GM19463 (cell line): ENCODE results near the gene KCNIP4.

Experiments
- ATAC-seq: cut with Tn5 transposase; IDR thresholded peaks from one replicate; pipeline ENCODE4 v1.9.1; 2021; ENCODE audit warnings: mild to moderate bottlenecking, moderate library complexity; ENCODE audit not compliant: unreplicated experiment

KCNIP4 gene

DNA sequence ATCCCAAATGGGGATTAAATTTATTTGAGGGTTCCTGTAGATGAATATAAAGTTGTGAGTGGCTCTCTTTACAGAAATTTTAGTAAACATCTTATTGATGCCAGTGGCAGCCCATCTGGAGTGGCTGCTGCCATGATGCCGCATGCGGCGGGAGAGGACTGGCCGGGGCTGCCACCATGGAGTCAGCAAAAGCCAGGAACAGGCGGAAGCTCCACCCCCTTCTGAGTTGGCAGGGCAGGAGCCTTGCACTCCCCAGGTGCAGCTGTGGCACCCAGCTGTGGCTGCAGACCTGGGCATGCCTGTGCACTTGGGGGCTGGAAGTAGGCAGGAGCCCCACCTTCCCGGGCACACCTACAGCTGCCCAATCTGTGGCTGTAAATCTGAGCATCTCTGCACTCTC, 92.3 kb downstream of the KCNIP4 start:
- no peak for ATAC-seq

DNA sequence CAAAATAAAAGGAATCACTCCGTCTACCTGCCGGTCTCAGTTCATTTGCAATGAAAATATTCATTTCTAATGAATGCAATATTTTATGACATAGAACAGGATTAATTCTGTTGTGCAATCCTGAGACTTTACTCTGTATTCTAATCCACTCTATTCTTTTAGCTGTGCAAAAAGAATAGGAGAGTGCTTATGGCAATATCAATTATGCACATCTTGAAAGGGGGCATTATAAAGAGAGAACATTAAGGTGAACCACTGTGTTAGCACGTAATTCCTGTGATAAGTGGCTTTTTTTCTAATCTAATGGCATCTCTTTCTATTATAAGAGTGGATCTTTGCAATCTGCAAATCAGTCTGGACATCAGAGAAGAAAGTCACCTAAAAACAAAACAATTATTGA, 99.5 kb downstream of the KCNIP4 start:
- ATAC-seq: no peak

DNA sequence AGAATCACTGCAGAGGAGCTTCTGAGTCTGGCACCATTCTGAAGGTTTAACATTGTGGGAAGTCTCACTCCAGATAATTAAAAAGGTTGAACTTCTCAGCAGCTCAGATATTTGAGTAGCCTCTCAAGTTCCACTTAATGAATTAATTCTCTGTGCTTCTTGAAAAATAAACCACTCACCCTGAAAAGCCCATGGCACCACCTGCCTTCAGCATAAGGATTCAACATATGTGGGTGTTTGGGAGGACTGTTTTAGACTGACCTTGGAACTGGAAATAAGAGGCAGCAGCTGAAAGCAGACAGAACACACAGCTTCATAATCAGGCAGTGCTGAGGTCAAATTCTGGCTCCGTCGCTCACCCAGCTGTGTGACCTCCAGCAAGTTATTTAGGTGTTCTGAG, 100.6 kb downstream of the KCNIP4 start:
- ATAC-seq: no peak

DNA sequence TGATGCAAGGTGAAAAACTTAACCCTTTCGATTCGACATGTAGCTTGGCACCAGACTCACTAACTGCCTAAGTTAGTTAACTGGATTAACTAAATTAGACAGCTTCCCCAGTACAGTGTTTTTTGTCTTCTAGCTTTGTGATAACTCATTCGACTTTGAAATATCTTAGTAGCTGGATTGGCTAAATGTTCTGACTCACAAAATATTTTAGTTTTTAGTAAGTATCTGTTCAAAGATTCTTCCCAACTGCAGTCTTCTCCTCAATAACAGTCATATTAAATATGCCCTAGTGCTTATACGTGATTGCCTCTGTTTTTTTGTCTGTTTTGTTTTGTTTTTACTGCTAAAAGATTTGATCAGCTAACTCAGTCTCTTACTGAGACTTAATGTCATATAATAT, 102.9 kb downstream of the KCNIP4 start:
- ATAC-seq: no peak

DNA sequence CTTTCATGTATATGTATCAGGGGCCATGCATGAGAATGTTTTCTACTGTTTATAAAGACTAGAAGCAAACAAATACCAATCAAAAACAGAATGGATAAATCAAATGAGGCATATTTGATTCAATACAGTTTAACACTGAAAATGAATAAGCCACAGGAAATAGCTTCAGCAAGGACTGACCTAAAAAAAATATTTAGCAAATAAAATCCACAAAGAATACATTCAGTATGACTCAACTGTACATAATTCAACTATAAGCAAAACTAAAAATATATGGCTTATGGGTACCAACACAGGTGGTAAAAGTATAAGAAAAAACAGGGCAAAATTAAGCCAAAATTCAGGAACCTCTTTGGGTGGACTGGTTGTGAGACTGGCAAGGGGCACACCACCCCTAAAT, 112.9 kb downstream of the KCNIP4 start:
- no peak for ATAC-seq

DNA sequence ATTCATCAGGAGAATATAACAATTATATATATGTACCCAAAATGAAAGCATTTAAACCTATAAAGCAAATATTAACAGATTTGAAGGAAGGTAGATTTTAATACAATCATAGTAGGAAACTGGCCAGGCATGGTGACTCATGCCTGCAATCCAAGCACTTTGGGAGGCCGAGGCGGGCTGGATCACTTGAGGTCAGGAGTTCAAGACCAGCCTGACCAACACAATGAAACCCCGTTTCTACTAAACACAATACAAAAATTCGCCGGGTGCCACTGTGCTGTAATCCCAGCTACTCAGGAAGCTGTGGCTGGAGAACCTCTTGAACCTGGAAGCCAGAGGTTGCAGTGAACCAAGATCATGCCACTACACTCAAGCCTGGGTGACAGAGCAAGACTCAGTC, 118.3 kb downstream of the KCNIP4 start:
- no peak for ATAC-seq

DNA sequence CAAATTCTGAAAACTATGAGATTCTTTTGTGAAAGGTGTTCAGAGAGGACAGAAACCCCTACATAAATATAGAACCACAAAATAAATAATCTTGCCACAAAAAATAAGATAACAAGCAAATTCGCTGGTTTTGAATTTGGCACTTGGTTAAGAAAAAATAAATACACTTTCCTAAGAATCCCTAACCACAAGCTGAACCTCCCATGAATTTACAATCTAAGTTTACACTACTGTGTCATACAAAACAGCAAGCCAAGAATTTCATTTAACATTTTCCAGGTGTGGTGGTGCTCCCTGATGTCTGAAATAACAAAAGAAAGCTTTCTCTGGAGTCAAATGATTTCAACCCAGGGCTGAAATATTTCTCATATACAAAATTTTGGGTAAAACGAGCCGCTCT, 121.0 kb downstream of the KCNIP4 start:
- ATAC-seq: no peak

DNA sequence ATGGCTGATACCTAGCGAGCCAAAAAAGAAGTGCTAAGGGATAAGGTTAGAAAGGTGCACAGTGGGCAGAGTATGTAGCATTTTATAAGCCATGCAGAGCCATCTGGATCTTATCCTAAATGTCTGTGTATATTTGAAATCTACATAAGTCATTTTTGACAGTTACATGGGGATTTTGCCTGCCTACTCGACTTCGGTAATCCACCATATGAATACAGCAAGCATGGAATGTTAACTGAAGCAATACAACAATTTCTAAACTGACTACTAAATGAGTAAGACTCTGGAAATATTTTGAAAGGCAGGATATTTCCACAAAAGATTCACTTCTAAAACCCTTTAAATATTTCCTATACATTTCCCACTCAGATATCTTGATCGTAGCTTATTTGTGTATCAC, 122.5 kb downstream of the KCNIP4 start:
- no peak for ATAC-seq

DNA sequence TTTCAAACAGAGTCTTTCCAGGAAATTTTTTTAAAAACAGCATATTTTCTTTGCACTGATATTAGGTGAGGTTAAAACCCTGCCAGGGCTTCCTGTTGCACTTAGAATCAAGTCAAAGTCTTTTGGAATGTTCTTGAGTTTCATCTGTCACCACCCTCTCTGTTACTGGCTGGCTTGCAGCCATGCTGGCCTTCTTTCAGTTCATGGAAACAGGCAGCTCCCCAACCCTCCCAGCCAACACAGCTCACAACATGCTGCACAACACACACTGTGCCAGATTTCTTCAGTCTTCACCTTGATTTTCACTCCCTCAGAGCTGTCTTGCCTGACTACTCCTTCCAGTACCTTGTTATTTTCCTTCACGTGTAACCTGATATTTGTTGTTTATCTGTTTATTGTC, 129.5 kb downstream of the KCNIP4 start:
- ATAC-seq: no peak

DNA sequence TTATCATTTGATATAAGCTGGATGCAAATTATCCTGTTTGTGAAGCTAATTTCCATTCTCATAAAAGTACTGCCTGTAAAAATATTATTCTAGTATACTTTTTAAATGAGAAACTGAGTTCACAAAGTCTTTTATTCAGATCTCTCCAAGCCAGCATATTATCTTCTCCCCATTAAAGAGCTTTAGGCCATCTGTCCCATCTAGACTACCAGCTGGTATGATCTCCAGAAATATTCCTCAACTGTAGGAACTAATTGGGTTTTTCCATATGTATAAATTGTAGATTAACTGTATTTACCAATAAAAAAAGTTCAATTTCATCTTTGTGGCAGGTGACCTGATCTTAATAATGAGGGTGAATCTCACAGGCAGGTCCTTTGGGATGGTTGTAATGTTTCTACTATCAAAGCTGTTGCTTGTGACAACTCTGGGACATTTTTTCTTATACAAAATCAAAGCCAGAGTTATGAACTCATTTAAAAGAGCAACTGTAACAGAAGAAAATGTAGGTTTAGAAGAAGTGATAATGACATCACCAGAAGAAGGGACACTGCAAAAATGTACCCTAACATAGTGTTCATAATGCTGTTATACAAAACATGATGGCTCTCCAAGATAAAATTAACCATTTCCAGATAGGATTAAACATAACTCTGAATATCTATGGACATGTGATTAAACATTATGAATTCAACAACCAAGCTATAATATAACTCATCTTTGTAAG, 132.8 kb downstream of the KCNIP4 start:
- ATAC-seq: no peak

DNA sequence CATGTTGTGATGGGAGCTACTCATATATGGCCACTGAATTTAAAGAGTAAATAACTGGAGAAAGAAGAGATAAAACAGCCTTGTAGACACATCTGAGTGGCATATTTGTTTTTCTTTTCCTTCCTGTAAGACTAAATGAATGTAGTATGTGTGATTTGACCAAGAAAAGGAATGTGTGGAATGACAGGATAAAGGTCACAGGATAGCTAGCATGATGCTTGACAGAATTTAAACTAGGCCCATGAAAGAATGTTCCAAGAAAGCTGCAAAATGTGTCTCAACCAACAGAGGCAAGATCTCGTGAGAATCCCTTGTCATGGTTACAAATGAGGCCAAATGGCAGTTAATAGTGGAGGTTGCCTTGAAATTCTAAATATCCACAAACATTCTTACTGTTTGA, 137.0 kb downstream of the KCNIP4 start:
- ATAC-seq: no peak

DNA sequence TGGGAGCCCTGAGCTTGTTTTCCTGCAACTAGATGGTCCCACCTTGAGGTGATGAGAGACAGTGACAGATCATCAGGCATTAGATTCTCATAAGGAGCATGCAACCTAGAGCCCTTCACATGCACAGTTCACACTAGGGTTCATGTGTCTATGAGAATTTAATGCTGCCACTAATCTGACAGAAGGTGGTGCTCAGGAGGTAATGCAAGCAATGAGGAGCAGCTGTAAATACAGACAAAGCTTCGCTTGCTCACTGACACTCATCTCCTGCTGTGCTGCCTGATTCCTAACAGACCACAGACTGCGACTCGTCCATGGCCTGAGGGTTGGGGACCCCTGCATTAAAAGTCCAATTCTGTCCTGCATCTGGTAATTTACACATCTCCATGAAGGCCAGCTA, 141.6 kb downstream of the KCNIP4 start:
- ATAC-seq: no peak

DNA sequence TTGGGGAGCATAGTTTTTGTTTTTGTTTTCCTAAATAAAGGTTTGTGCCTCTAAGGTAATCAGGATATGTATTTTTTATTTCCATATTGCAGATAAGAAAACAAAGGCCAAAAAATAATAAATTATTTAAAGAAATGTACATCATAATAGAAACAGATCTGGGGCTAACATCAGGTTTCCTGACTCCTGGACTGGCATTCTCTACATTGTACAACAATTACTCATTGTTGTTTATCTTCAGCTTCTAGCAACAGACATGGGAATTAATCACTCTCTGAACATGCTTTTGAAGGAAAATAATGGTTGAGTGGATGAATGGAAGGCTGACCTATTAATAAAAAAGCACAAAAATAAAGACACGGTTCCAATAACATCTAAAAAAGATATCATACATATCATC, 146.2 kb downstream of the KCNIP4 start:
- ATAC-seq: no peak

DNA sequence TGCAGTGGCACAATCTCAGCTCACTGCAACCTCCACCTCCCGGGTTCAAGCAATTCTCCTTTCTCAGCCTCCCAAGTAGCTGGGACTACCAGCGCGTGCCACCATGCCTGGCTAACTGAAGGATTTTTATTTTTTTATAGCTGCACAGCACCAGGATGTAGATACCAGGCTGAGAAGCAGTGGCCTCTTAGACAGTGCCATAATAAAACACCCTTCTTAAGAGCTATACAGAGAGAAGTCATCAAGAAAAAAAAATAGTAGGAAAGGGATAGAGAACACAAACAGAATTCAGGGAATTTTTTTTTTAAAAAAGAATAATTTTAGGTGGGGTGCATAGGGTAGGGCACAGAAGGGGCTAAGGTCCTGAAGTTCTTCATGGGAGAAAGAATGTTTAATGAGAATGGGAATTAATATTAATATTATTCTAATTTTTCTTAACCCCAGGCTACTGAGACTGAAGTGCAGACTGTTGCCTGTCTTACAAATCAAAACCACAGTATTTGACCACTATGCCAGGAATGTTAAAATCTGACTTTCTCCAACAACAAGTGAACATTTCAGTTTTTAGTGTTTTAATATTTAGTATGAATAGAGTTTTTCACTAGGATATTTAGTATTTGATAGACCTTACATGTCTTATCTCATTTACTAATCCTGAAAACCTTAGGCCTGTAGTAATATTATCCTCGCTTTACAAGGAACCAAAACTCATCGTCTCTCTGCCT, 146.7 kb downstream of the KCNIP4 start:
- no peak for ATAC-seq

DNA sequence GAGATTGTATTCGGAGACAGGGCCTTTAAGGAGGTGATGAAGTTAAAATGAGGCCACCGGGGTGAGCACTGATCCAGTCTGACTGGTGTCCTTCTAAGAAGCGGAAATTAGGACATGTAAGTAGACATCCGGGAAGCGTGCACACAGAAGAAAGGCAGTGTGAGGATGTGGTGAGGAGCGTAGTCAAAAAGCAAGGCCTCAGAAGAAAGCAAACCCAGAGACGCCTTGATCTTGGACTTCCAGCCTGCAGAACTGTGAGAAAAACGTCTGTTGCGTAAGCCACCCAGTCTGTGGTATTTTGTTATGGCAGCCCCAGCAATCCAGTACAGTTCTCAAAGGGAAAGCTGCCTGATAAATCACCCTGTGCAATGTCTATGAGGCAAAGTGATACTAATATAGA, 153.5 kb downstream of the KCNIP4 start:
- no peak for ATAC-seq

DNA sequence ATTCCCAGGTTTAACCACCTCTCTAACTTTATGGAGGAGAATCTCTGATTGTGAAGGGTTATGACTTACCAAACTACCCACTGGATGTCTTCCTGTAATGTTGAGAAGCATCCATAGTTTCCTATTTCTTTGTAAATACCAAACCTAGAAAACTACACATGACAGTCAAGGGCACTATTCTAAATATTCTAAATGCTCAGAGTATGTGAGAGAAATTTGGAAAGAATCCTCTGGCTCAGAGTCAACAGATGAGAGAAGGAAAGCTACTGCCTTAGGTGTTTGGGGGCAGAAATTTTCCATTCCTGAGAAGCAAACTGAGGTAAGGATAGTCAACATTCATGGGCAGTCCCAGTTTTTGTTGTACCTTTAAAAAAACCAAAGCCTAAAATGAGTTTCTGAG, 155.8 kb downstream of the KCNIP4 start:
- ATAC-seq: no peak

DNA sequence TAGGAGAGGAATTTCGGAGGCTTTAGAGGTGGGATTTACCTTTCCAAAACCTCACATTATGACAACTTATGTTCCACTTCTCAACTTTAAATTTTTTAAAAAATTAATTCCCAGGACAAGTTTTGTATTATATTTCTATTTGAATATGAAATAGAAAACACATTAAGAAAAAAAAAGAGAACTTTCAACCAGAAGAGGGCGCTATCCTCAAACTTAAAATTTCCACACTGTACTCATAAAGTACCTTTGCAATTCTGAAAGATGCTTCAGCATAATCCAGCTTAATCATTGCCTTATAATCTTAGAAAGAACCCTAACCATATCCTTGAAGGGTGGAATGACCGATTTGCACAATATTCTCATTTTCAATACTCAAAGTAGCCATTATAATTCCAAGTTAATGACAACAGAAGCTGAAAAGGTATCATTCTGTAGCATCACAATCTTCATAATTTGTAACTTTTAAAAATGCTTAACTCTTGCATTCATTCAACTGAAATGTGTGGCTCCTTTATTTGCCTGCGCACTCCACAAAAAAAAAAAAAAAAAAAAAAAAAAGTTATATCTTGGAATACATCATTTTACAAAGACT, 158.0 kb downstream of the KCNIP4 start:
- no peak for ATAC-seq

DNA sequence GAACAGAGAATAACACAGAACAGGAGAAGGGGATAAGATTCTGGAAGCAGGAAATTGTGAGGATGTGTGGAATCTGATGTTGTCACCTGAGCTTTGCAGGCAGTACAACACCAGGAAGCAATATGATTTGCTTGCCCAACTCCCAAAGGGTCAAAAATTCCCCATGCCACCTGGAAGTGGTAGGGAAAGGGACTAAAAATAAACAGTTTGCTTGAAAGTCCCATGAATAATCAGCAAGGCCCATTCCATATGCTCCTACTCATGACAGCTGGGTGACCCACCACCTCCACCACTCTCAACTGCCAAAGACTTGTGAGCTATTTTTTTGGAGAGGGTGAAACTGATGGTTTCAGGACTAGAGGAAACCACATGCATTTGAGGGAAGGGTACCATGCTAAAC, 168.4 kb downstream of the KCNIP4 start:
- no peak for ATAC-seq

DNA sequence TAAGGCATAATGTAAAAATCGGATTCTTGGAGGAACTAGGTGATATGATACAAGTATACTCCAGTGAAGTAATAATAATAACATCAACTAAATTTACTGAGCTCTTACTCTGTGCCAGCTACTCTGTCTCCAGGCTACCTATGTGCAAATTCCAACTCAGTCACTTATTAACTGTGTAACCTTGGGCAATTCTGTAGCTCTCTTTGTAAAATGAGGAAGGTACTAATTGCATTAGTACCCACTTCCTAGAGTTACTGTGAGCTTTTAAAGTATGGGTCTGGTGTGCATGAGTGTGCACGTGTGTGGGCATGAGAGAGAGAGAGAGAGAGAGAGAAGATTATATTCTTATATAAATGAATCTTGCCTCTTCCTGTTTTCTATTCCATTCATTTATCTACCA, 169.9 kb downstream of the KCNIP4 start:
- no peak for ATAC-seq

DNA sequence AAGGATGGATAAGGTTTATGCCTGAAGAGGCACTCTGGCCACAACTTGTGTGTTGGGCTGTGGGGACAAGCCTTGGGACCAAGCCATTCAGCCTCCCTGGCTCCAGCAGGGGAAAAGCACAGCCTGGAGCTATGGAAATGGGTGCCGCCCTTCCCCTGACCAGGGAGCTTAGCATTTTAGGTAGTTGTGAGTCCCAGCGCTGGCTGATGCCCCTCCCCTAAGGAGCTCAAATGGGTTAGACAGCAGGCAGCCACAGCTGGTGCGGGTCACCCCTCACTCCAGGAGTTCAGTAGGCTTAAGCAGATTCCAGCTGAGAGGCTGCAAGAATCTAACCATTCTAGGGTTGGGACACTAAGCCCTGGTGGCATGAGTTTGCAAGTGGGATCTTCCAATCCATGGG, 172.9 kb downstream of the KCNIP4 start:
- ATAC-seq: no peak

DNA sequence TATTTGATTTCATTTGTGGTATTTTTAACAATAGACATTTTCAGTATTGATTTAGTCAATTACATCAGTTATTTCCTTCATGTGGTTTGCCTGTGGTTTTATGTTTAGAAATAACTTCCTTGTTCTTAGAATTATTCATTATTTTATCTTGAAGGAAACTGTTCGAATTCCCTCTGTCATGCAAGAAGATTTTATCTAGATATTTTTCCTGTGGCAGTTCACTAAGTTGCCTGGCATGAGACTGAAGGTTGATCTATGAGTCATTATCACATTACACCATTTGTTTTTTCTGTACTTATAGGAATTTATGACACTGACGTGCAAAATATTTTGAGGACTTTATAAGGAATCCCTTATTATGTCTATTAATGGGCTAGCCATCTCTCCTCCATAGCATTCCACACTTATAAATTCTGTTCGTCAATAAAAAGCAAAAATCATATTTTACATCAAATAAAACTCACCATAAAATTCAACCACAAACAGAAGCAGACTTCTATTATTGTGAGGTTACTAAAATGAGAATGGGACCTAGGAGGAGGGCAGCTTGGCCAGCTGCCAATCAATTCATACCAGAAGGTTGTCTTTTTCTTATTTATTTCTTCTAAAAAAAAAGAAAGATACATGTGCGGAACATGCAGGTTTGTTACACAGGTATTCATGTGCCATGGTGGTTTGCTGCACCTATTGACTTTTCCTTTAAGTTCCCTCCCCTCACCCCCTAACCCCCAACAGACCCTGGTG, 179.0 kb downstream of the KCNIP4 start:
- ATAC-seq: no peak
